Skeletal muscle tissue (tissue), 4 donors: ENCODE measurements around the gene KRT31. TPM values are rescaled to one million over a fixed set of nuclear protein-coding genes. Genes with fewer than 3 reads are reported as not detected.
"Not testable (repeated sequence)": the region's sequence is repeated elsewhere in the genome, so short reads cannot be mapped to it uniquely, and the experiment has no call there.

Experiments
- H3K27ac ChIP-seq: one replicate; pipeline ENCODE4 v1.7.0; 2013; ENCODE audit warnings: mild to moderate bottlenecking, low read depth, low read length, inconsistent platforms
- H3K27me3 ChIP-seq, 3 donors: one replicate each; pipeline ENCODE4 v1.7.0; 2013; ENCODE audit warnings: low read length in 3 of 3; ENCODE audit not compliant: control insufficient read depth in 3 of 3, insufficient read depth in 3 of 3
- H3K36me3 ChIP-seq, 3 donors: one replicate each; pipeline ENCODE4 v1.7.0; 2013; ENCODE audit warnings: low read length in 3 of 3; ENCODE audit not compliant: control insufficient read depth in 3 of 3, insufficient read depth in 3 of 3
- H3K4me1 ChIP-seq, 3 donors: one replicate each; pipeline ENCODE4 v1.7.0; 2013; ENCODE audit warnings: low read length in 3 of 3, mild to moderate bottlenecking in 3 of 3; ENCODE audit not compliant: control insufficient read depth in 3 of 3, insufficient read depth in 3 of 3
- H3K4me3 ChIP-seq, 3 donors: one replicate each; pipeline ENCODE4 v1.7.0; 2013; ENCODE audit warnings: low read length in 3 of 3
- H3K9ac ChIP-seq, 3 donors: one replicate each; pipeline ENCODE4 v1.7.0; 2013; ENCODE audit warnings: low read length in 3 of 3, mild to moderate bottlenecking in 3 of 3, moderate library complexity in 2 of 3, low read depth in 1 of 3
- H3K9me3 ChIP-seq, 3 donors: one replicate each; pipeline ENCODE4 v1.7.0; 2013; ENCODE audit warnings: low read length in 3 of 3; ENCODE audit not compliant: control insufficient read depth in 3 of 3
- total RNA-seq: library from RNA; depleted of rRNA; stranded (reverse); fragments of >200 nt; gene quantifications from one replicate; pipeline ENCODE4 v1.2.3, GENCODE V29; 2014
- donor health status: Osteomylitis.

KRT31 gene
- total RNA-seq, 1 donor from 2014 or later, result 3.1 TPM

- H3K27ac ChIP-seq, result no peak overlapping the region
- no peak overlapping the region for H3K9ac ChIP-seq
- no peaks in the 10 kb centered on the region for H3K4me1 ChIP-seq
- H3K27me3 ChIP-seq, result no peaks in the 10 kb centered on the region
- no peaks in the 10 kb centered on the region for H3K9me3 ChIP-seq
- no peak overlapping the region for H3K4me3 ChIP-seq
- no peaks in the 10 kb centered on the region for H3K36me3 ChIP-seq
Measured at GRCh38 chr17:41352597-41353366, 44.6 kb downstream of the KRT31 start.

- no peaks in the 10 kb centered on the region for H3K9me3 ChIP-seq
- H3K36me3 ChIP-seq, result no peaks in the 10 kb centered on the region
- no peaks in the 10 kb centered on the region for H3K4me1 ChIP-seq
- H3K27ac ChIP-seq, result no peak overlapping the region
- H3K27me3 ChIP-seq, result no peaks in the 10 kb centered on the region
- no peak overlapping the region for H3K4me3 ChIP-seq
- H3K9ac ChIP-seq, result no peak overlapping the region
Measured at GRCh38 chr17:41351177-41351576, 46.2 kb downstream of the KRT31 start.

- not testable (repeated sequence) for H3K27me3 ChIP-seq, H3K4me1 ChIP-seq, H3K9ac ChIP-seq, H3K9me3 ChIP-seq, H3K36me3 ChIP-seq, H3K27ac ChIP-seq, H3K4me3 ChIP-seq
Measured at GRCh38 chr17:41350381-41350878, 47.0 kb downstream of the KRT31 start, which contains the start of gene KRT33A. Gene KRT33A (minus strand): TSS chr17:41350828. CDS start chr17:41350767, 61 bp downstream.

GRCh38 chr17:41347869-41348760 lies 49.3 kb downstream of the KRT31 start:
- no peak overlapping the region for H3K4me3 ChIP-seq

GRCh38 chr17:41346421-41346820 lies 51.0 kb downstream of the KRT31 start:
- H3K27me3 ChIP-seq, H3K4me1 ChIP-seq, H3K4me3 ChIP-seq, H3K9ac ChIP-seq, H3K9me3 ChIP-seq, H3K36me3 ChIP-seq, H3K27ac ChIP-seq: not testable (repeated sequence)

More at GRCh38 chr17:41347869-41348760, 49.3 kb downstream of the KRT31 start:
- peaks cover 0 to 2% (median 0%) of the 10 kb centered on the region in 3 donors for H3K27me3 ChIP-seq
- no peaks in the 10 kb centered on the region for H3K9me3 ChIP-seq
- no peak overlapping the region for H3K9ac ChIP-seq
- H3K27ac ChIP-seq, result no peak overlapping the region
- H3K36me3 ChIP-seq, result no peaks in the 10 kb centered on the region
- no peaks in the 10 kb centered on the region for H3K4me1 ChIP-seq

- Histone ChIP-seq H3K9ac (no peak overlapping the region), H3K36me3 (no peaks in the 10 kb centered on the region), H3K4me3 (no peak overlapping the region), H3K27ac (no peak overlapping the region), H3K4me1 (no peaks in the 10 kb centered on the region), H3K27me3 (peaks cover 0 to 3% (median 1%) of the 10 kb centered on the region in 3 donors), H3K9me3 (no peaks in the 10 kb centered on the region)
Measured at GRCh38 chr17:41345992-41346391, 51.4 kb downstream of the KRT31 start.

Other genes with a start within 250 kb of the KRT31 start
- gene KRTAP4-5, start 247.8 kb downstream of the KRT31 start, total RNA-seq, result not detected
- not detected for gene KRTAP4-4, start 236.9 kb downstream of the KRT31 start, total RNA-seq
- not detected for gene KRTAP4-3, start 229.4 kb downstream of the KRT31 start, total RNA-seq
- gene KRTAP4-2, start 219.4 kb downstream of the KRT31 start, total RNA-seq, result not detected
- not detected for gene KRTAP4-1, start 212.7 kb downstream of the KRT31 start, total RNA-seq
- not detected for gene KRTAP9-1, start 207.7 kb downstream of the KRT31 start, total RNA-seq
- gene KRTAP9-2, start 171.0 kb downstream of the KRT31 start, total RNA-seq, result not detected
- gene KRTAP9-3, start 165.2 kb downstream of the KRT31 start, total RNA-seq, result not detected
- not detected for gene KRTAP9-8, start 159.6 kb downstream of the KRT31 start, total RNA-seq
- not detected for gene KRTAP9-4, start 147.9 kb downstream of the KRT31 start, total RNA-seq
- not detected for gene KRTAP9-9, start 142.2 kb downstream of the KRT31 start, total RNA-seq
- gene KRTAP9-6, start 132.2 kb downstream of the KRT31 start, total RNA-seq, result not detected
- not detected for gene KRTAP9-7, start 121.9 kb downstream of the KRT31 start, total RNA-seq
- not detected for gene KRTAP29-1, start 94.8 kb downstream of the KRT31 start, total RNA-seq
- gene KRTAP16-1, start 88.3 kb downstream of the KRT31 start, total RNA-seq, result not detected
- not detected for gene KRTAP17-1, start 81.9 kb downstream of the KRT31 start, total RNA-seq
- not detected for gene KRT33A, start 46.8 kb downstream of the KRT31 start, total RNA-seq
- not detected for gene KRT33B, start 27.8 kb downstream of the KRT31 start, total RNA-seq
- not detected for gene KRT34, start 15.3 kb downstream of the KRT31 start, total RNA-seq
- gene KRT37, start 27.0 kb upstream of the KRT31 start, total RNA-seq, result not detected
- gene KRT38, start 43.4 kb upstream of the KRT31 start, total RNA-seq, result not detected
- not detected for gene KRT32, start 69.8 kb upstream of the KRT31 start, total RNA-seq
- gene KRT35, start 83.5 kb upstream of the KRT31 start, total RNA-seq, result not detected
- gene KRT36, start 92.3 kb upstream of the KRT31 start, total RNA-seq, result not detected
- gene KRT13, start 108.0 kb upstream of the KRT31 start, total RNA-seq, result not detected
- gene KRT15, start 121.3 kb upstream of the KRT31 start, total RNA-seq, result not detected
- gene KRT19, start 130.7 kb upstream of the KRT31 start, total RNA-seq, result not detected
- not detected for gene KRT9, start 174.5 kb upstream of the KRT31 start, total RNA-seq
- gene KRT14, start 189.3 kb upstream of the KRT31 start, total RNA-seq, result 1.0 TPM
- 0.52 TPM for gene KRT16, start 215.2 kb upstream of the KRT31 start, total RNA-seq
- 2.1 TPM for gene KRT17, start 227.0 kb upstream of the KRT31 start, total RNA-seq